ENCODE data around the gene WNK2. TPM values are rescaled to one million over a fixed set of nuclear protein-coding genes. Genes with fewer than 3 reads are reported as not detected.

Gene WNK2
- polyA plus RNA-seq, 2 of the 4 experiments (the other 2 are of a cell fraction), result 2.1 to 6.7 TPM

- no peak for DNase-seq (ENCODE audit: low read depth in 1 of 2, low spot score in 1 of 2)
- CTCF ChIA-PET, result interaction anchor here (1.2 kb wide), 1 partner anchor 124 kb away, joined by 5 read pairs; no protein-coding TSS in a partner anchor
- H3K4me2 ChIP-seq, result no peak overlapping the region
- no peaks in the 10 kb centered on the region for H3K9me3 ChIP-seq
- H3K4me3 ChIP-seq, result no peak overlapping the region
- H3K4me1 ChIP-seq, result peaks cover 3% of the 10 kb centered on the region; the same call in 1 of the 3 replicates
- 80% methylated on average over 7 of the region's 7 CpGs for WGBS (ENCODE audit: missing lambda C conversion rate)
- POLR2A ChIA-PET, result no interaction called here
- H3K27ac ChIP-seq, result no peak overlapping the region
- TF ChIP-seq NPAS2 (CRISPR knock-in tag; IDR thresholded peaks at IDR 0.05; ENCODE audit: borderline replicate concordance), result no peak
- TF ChIP-seq RNF2 (IDR thresholded peaks at IDR 0.05; ENCODE audit: borderline replicate concordance, low read depth), result no peak
- peak; percentile 78 for TF ChIP-seq MAFK (IDR thresholded peaks at IDR 0.05; ENCODE audit: partially characterized antibody)
- no peak for TF ChIP-seq ZSCAN20 (CRISPR knock-in tag; IDR thresholded peaks at IDR 0.05)
- ATAC-seq, result no peak
- no peak for FAIRE-seq
Measured at GRCh38 chr9:93233033-93233432, 49.1 kb downstream of the WNK2 start.

- CTCF ChIA-PET, result interaction anchor here (1.3 kb wide), 1 partner anchor 231 kb away, joined by 4 read pairs; no protein-coding TSS in a partner anchor
- POLR2A ChIA-PET, result no interaction called here
- TF ChIP-seq KDM5A (IDR thresholded peaks at IDR 0.05) (no peak), ZC3H11A (IDR thresholded peaks at IDR 0.05) (no peak), CTCF (IDR thresholded peaks at IDR 0.05) (no peak), RFX5 (IDR thresholded peaks at IDR 0.05) (no peak)
- no peak overlapping the region for H3K27ac ChIP-seq
- peaks cover 3% of the 10 kb centered on the region; the same call in 1 of the 3 replicates for H3K4me1 ChIP-seq
- H3K4me2 ChIP-seq, result no peak overlapping the region
- FAIRE-seq, result no peak
- no peaks in the 10 kb centered on the region for H3K9me3 ChIP-seq
- ATAC-seq, result no peak
- H3K4me3 ChIP-seq, result no peak overlapping the region
- 86% methylated on average over 11 of the region's 15 CpGs for WGBS (ENCODE audit: missing lambda C conversion rate)
- no peak for DNase-seq (ENCODE audit: low read depth in 1 of 2, low spot score in 1 of 2)
Measured at GRCh38 chr9:93234600-93234999, 50.7 kb downstream of the WNK2 start.

GRCh38 chr9:93235300-93235960, 51.5 kb downstream of the WNK2 start:
- ATAC-seq (no peak), FAIRE-seq (no peak), DNase-seq (ENCODE audit: low read depth in 1 of 2, low spot score in 1 of 2) (no peak)
- Histone ChIP-seq H3K4me1 (peaks cover 3% of the 10 kb centered on the region; the same call in 1 of the 3 replicates), H3K27ac (no peak overlapping the region), H3K4me3 (no peak overlapping the region), H3K4me2 (no peak overlapping the region), H3K9me3 (no peaks in the 10 kb centered on the region)
- 93% methylated on average over 13 of the region's 16 CpGs for WGBS (ENCODE audit: missing lambda C conversion rate)
- ChIA-PET POLR2A (no interaction called here), CTCF (interaction anchor here (1.3 to 1.4 kb wide), 2 partner anchors 67 to 232 kb away, joined by 3 to 4 read pairs; no protein-coding TSS in a partner anchor)
- no peak for TF ChIP-seq MYC (IDR thresholded peaks at IDR 0.05; ENCODE audit: borderline replicate concordance, low read length)
- TF ChIP-seq PBX3 (IDR thresholded peaks at IDR 0.05), result no peak
- no peak for TF ChIP-seq JUNB (IDR thresholded peaks at IDR 0.05)
- no peak for TF ChIP-seq CTCF (IDR thresholded peaks at IDR 0.05)
- no peak for TF ChIP-seq TP53 (CRISPR knock-in tag; IDR thresholded peaks at IDR 0.05)
- TF ChIP-seq ZC3H11A (IDR thresholded peaks at IDR 0.05), result no peak
- TF ChIP-seq FOXS1 (CRISPR knock-in tag; IDR thresholded peaks at IDR 0.05), result no peak
- no peak for TF ChIP-seq TFCP2L1 (CRISPR knock-in tag; IDR thresholded peaks at IDR 0.05)
- TF ChIP-seq GATA3 (IDR thresholded peaks at IDR 0.05; ENCODE audit: borderline replicate concordance), result no peak
- TF ChIP-seq FOSL2 (IDR thresholded peaks at IDR 0.05), result no peak
- TF ChIP-seq FOSL2 (CRISPR knock-in tag; IDR thresholded peaks at IDR 0.05), result no peak
- TF ChIP-seq USF2 (IDR thresholded peaks at IDR 0.05), result no peak
- TF ChIP-seq SMC3 (IDR thresholded peaks at IDR 0.05), result no peak
